NCI-H446 treated with DMSO at 0.1 percent for 48 hours (cell line): Measurements from ENCODE around the gene MED13L.

ENCODE experiments used
- DNase-seq: peaks from one replicate; lab custom pipeline; 2025; lab: John Stamatoyannopoulos, UW

Gene MED13L

GRCh38 chr12:115942346-115942745 lies 335.1 kb downstream of the MED13L start:
- no peak for DNase-seq

GRCh38 chr12:115941362-115941761 lies 336.1 kb downstream of the MED13L start:
- no peak for DNase-seq

- no peak for DNase-seq
These were observed 338.6 kb downstream of the MED13L start for GRCh38 chr12:115938794-115939377.

GRCh38 chr12:115936997-115937916 lies 340.2 kb downstream of the MED13L start:
- no peak for DNase-seq

GRCh38 chr12:115934877-115935276 lies 342.6 kb downstream of the MED13L start:
- no peak for DNase-seq

GRCh38 chr12:115934046-115934445 lies 343.4 kb downstream of the MED13L start:
- DNase-seq, result no peak

GRCh38 chr12:115932066-115932465 lies 345.4 kb downstream of the MED13L start:
- DNase-seq, result no peak

GRCh38 chr12:115930336-115930735 lies 347.2 kb downstream of the MED13L start:
- DNase-seq, result no peak

GRCh38 chr12:115926037-115926670 lies 351.3 kb downstream of the MED13L start:
- DNase-seq, result no peak

GRCh38 chr12:115923851-115924250 lies 353.6 kb downstream of the MED13L start:
- no peak for DNase-seq

GRCh38 chr12:115922952-115923564 lies 354.4 kb downstream of the MED13L start:
- DNase-seq, result peak; percentile 6

- no peak for DNase-seq
These were observed 356.9 kb downstream of the MED13L start for GRCh38 chr12:115920395-115921183.

GRCh38 chr12:115918763-115919162 lies 358.7 kb downstream of the MED13L start:
- no peak for DNase-seq

GRCh38 chr12:115916910-115917668 lies 360.4 kb downstream of the MED13L start:
- no peak for DNase-seq

- DNase-seq, result no peak
These were observed 363.4 kb downstream of the MED13L start for GRCh38 chr12:115914122-115914521.

GRCh38 chr12:115912440-115912839 lies 365.1 kb downstream of the MED13L start:
- no peak for DNase-seq

- no peak for DNase-seq
These were observed 366.1 kb downstream of the MED13L start for GRCh38 chr12:115911360-115911759.

GRCh38 chr12:115910057-115910456 lies 367.4 kb downstream of the MED13L start:
- no peak for DNase-seq
